HepG2 (cell line): ENCODE measurements around the gene YIF1A. TPM values are rescaled to one million over a fixed set of nuclear protein-coding genes. Genes with fewer than 3 reads are reported as not detected.

Experiments used
- CENPX ChIP-seq: sonication (generic); formaldehyde crosslinking; IDR thresholded peaks from 2 replicates; pipeline ENCODE4 v1.9.0; 2021; ENCODE audit warnings: mild to moderate bottlenecking, missing genetic modification reagents, moderate library complexity
- DMAP1 ChIP-seq: IDR thresholded peaks from 2 replicates; pipeline ENCODE4 v1.6.1; 2016
- GATAD1 ChIP-seq: IDR thresholded peaks from 2 replicates; pipeline ENCODE4 v1.6.1; 2016; ENCODE audit warnings: missing genetic modification reagents, missing compliant biosample characterization
- GATAD2A ChIP-seq: IDR thresholded peaks from 2 replicates; pipeline ENCODE4 v1.6.1; 2016
- GLI4 ChIP-seq: sonication (generic); formaldehyde crosslinking; IDR thresholded peaks from 2 replicates; pipeline ENCODE4 v1.5.1; 2020; ENCODE audit warnings: missing genetic modification reagents, mild to moderate bottlenecking, moderate library complexity, borderline replicate concordance
- HNF4G ChIP-seq, 2 experiments: sonication (generic) in 1 of 2; formaldehyde crosslinking in 1 of 2; IDR thresholded peaks; 2 replicates each; pipeline versions ENCODE4 v1.4.0 to v1.6.1; 2011 to 2020; ENCODE audit warnings: borderline replicate concordance in 2 of 2, low read depth in 2 of 2, mild to moderate bottlenecking in 2 of 2, low read length in 1 of 2, missing genetic modification reagents in 1 of 2, moderate library complexity in 1 of 2
- MEF2D ChIP-seq: sonication (generic); formaldehyde crosslinking; IDR thresholded peaks from 2 replicates; pipeline ENCODE4 v1.5.1; 2020; ENCODE audit warnings: mild to moderate bottlenecking, missing genetic modification reagents
- RARA ChIP-seq: IDR thresholded peaks from 2 replicates; pipeline ENCODE4 v1.6.1; 2016; ENCODE audit warnings: missing genetic modification reagents, missing compliant biosample characterization
- SIX4 ChIP-seq: sonication (generic); formaldehyde crosslinking; IDR thresholded peaks from 2 replicates; pipeline ENCODE4 v1.4.0; 2020; ENCODE audit warnings: missing genetic modification reagents
- SRY ChIP-seq: sonication (generic); formaldehyde crosslinking; IDR thresholded peaks from 2 replicates; pipeline ENCODE4 v1.8.0; 2022; ENCODE audit warnings: mild to moderate bottlenecking, missing genetic modification reagents
- ZFAT ChIP-seq: sonication (generic); formaldehyde crosslinking; conservative IDR thresholded peaks from 2 replicates; pipeline ENCODE4 v1.8.1; 2023; ENCODE audit warnings: missing genetic modification reagents, inconsistent platforms
- ZFP41 ChIP-seq: sonication (generic); formaldehyde crosslinking; IDR thresholded peaks from 2 replicates; pipeline ENCODE4 v1.4.0; 2020; ENCODE audit warnings: mild to moderate bottlenecking, missing genetic modification reagents, borderline replicate concordance
- ZMYM3 ChIP-seq: sonication (generic); formaldehyde crosslinking; IDR thresholded peaks from 2 replicates; pipeline ENCODE4 v1.5.1; 2020; ENCODE audit warnings: mild to moderate bottlenecking, missing genetic modification reagents
- ZNF10 ChIP-seq: sonication (generic); formaldehyde crosslinking; IDR thresholded peaks from 2 replicates; pipeline ENCODE4 v1.4.0; 2020; ENCODE audit warnings: mild to moderate bottlenecking, low read depth, missing genetic modification reagents, borderline replicate concordance
- ZNF256 ChIP-seq: sonication (generic); formaldehyde crosslinking; conservative IDR thresholded peaks from 2 replicates; pipeline ENCODE4 v1.4.0; 2020; ENCODE audit warnings: missing genetic modification reagents
- ZNF44 ChIP-seq: sonication (generic); formaldehyde crosslinking; IDR thresholded peaks from 2 replicates; pipeline ENCODE4 v1.5.1; 2020; ENCODE audit warnings: mild to moderate bottlenecking, missing genetic modification reagents
- ZNF567 ChIP-seq: sonication (generic); formaldehyde crosslinking; IDR thresholded peaks from 2 replicates; pipeline ENCODE4 v1.8.1; 2023; ENCODE audit warnings: mild to moderate bottlenecking, missing genetic modification reagents, borderline replicate concordance
- ZNF782 ChIP-seq: sonication (generic); formaldehyde crosslinking; IDR thresholded peaks from 2 replicates; pipeline ENCODE4 v1.4.0; 2020; ENCODE audit warnings: missing genetic modification reagents, mild to moderate bottlenecking, borderline replicate concordance
- ZNF788 ChIP-seq: sonication (generic); formaldehyde crosslinking; IDR thresholded peaks from 2 replicates; pipeline ENCODE4 v1.5.0; 2020; ENCODE audit warnings: mild to moderate bottlenecking, missing genetic modification reagents, borderline replicate concordance
- ZNF879 ChIP-seq: sonication (generic); formaldehyde crosslinking; IDR thresholded peaks from 2 replicates; pipeline ENCODE4 v1.8.1; 2023; ENCODE audit warnings: missing genetic modification reagents
- polyA plus RNA-seq, 8 experiments: library from polyadenylated mRNA; depleted of rRNA in 3 of 8; stranded (reverse) in 7 of 8; unstranded in 1 of 8; fragments of >200 nt; fragmentation: Illumina TruSeq in 4 of 8; extraction: Trizol in 4 of 8; gene quantifications; 2 replicates each; pipeline versions ENCODE4 v1.2.1 to v1.2.3, GENCODE V29; 2011 to 2016; ENCODE audit warnings: low read depth in 4 of 8, missing spikeins in 1 of 8, mixed read lengths in 1 of 8; ENCODE audit not compliant: insufficient read depth in 1 of 8
- total RNA-seq, 5 experiments: library from RNA; depleted of rRNA; stranded (reverse); fragments of >200 nt; fragmentation: Illumina TruSeq; extraction: Trizol; gene quantifications; 2 replicates each; pipeline ENCODE4 v1.2.3, GENCODE V29; 2016; ENCODE audit warnings: low read depth in 1 of 5
- TF ChIP-seq, protein P1 (sequence below): sonication (generic); formaldehyde crosslinking; IDR thresholded peaks from 2 replicates; pipeline ENCODE4 v1.4.0; 2020; ENCODE audit warnings: missing genetic modification reagents
- TF ChIP-seq, protein P2 (sequence below): sonication (generic); formaldehyde crosslinking; IDR thresholded peaks from 2 replicates; pipeline ENCODE4 v1.5.0; 2020; ENCODE audit warnings: missing genetic modification reagents
- TF ChIP-seq, protein P3 (sequence below): sonication (generic); formaldehyde crosslinking; IDR thresholded peaks from 2 replicates; pipeline ENCODE4 v1.8.0; 2022; ENCODE audit warnings: missing genetic modification reagents, low read depth, mild to moderate bottlenecking, borderline replicate concordance
- TF ChIP-seq, protein P4 (sequence below): sonication (generic); formaldehyde crosslinking; IDR thresholded peaks from 2 replicates; pipeline ENCODE4 v1.8.0; 2022; ENCODE audit warnings: mild to moderate bottlenecking, missing genetic modification reagents, moderate library complexity
- TF ChIP-seq, protein P5 (sequence below): sonication (generic); formaldehyde crosslinking; IDR thresholded peaks from 2 replicates; pipeline ENCODE4 v1.5.1; 2020; ENCODE audit warnings: mild to moderate bottlenecking, moderate library complexity, missing genetic modification reagents

The YIF1A gene
- total and polyA plus RNA-seq, 2 of the 13 experiments (the other 11 are each of a cell fraction or from before 2014, with no cell fraction given) = 133 to 145 TPM

DNA sequence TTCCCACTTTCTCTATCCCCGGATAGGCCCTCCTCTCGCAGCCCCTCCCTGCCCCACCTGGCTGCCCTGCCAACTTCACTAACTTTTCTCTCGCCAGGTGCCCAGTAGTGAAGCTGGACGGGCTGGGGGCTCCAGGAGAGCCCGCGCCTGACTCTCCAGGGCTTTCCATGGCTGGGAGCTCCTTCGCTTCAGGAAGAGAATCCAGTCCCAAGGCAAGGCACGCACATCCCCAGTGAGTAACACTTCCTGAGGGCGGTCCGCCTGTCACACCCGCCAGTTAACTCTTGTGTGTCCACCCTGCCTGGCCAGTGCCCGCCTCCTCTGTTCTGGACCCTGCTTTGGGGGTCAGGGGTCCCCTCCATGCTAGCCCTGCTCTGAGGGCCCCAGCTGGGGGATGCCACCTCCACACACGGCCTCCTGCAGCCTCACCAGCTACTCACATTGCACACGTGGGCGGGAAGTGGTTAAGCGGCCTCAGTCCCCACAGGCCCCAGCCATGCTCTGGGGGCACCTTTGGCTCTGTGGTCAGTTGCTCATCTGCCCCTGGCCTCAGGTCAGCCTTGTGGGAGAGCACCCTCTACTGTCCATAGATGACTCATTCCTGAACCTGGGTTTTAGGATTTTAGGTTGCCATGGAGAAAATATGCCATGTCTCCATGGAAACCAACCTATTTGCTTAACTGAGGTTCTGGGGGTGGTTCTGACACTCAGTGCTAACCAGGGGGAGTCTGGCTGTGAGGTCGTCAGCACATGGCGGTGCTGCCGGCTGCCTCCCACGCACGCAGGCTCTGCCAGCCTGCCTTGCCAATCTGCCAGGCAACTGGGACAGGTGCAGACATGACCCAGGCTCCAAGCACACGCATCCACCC is 47.5 kb upstream of the YIF1A start, which contains the start of gene RIN1 (continued):
- TF ChIP-seq, protein P1, sequence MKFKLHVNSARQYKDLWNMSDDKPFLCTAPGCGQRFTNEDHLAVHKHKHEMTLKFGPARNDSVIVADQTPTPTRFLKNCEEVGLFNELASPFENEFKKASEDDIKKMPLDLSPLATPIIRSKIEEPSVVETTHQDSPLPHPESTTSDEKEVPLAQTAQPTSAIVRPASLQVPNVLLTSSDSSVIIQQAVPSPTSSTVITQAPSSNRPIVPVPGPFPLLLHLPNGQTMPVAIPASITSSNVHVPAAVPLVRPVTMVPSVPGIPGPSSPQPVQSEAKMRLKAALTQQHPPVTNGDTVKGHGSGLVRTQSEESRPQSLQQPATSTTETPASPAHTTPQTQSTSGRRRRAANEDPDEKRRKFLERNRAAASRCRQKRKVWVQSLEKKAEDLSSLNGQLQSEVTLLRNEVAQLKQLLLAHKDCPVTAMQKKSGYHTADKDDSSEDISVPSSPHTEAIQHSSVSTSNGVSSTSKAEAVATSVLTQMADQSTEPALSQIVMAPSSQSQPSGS (CRISPR knock-in tag) = peak; percentile 75; the same call in 1 of the 2 replicates
- TF ChIP-seq ZMYM3 (peak; percentile 82; the same call in 1 of the 2 replicates), ZNF567 (no peak; the same call in 1 of the 2 replicates), ZNF788 (peak; percentile 86; the same call in 1 of the 2 replicates), ZNF44 (CRISPR knock-in tag) (no peak), SRY (CRISPR knock-in tag) (peak; percentile 85; the same call in 1 of the 2 replicates), GLI4 (CRISPR knock-in tag) (no peak), ZFP41 (CRISPR knock-in tag) (no peak), ZNF256 (CRISPR knock-in tag) (no peak), DMAP1 (CRISPR knock-in tag) (peak; percentile 69), ZNF782 (CRISPR knock-in tag) (no peak), ZNF10 (no peak), CENPX (CRISPR knock-in tag) (no peak), GATAD2A (CRISPR knock-in tag) (peak; percentile 88), SIX4 (CRISPR knock-in tag) (no peak), HNF4G (IDR thresholded peaks at IDR 0.05; ENCODE audit: borderline replicate concordance, low read depth, low read length) (peak; percentile 57; the same call in 1 of the 2 replicates), HNF4G (CRISPR knock-in tag; IDR thresholded peaks at IDR 0.05; ENCODE audit: borderline replicate concordance, low read depth) (no peak), ZNF879 (CRISPR knock-in tag) (no peak), GATAD1 (CRISPR knock-in tag) (peak; percentile 80), RARA (CRISPR knock-in tag) (peak; percentile 61), ZFAT (CRISPR knock-in tag) (no peak), MEF2D (CRISPR knock-in tag) (peak; percentile 90)
- TF ChIP-seq, protein P2, sequence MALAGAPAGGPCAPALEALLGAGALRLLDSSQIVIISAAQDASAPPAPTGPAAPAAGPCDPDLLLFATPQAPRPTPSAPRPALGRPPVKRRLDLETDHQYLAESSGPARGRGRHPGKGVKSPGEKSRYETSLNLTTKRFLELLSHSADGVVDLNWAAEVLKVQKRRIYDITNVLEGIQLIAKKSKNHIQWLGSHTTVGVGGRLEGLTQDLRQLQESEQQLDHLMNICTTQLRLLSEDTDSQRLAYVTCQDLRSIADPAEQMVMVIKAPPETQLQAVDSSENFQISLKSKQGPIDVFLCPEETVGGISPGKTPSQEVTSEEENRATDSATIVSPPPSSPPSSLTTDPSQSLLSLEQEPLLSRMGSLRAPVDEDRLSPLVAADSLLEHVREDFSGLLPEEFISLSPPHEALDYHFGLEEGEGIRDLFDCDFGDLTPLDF (CRISPR knock-in tag) = no peak
- TF ChIP-seq, protein P3, sequence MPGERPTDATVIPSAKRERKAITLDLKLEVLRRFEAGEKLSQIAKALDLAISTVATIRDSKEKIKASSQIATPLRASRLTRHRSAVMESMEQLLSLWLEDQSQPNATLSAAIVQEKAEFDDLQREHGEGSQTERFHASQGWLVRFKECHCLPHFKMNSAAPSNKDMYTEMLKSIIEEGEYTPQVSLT (CRISPR knock-in tag) = no peak
- TF ChIP-seq, protein P4, sequence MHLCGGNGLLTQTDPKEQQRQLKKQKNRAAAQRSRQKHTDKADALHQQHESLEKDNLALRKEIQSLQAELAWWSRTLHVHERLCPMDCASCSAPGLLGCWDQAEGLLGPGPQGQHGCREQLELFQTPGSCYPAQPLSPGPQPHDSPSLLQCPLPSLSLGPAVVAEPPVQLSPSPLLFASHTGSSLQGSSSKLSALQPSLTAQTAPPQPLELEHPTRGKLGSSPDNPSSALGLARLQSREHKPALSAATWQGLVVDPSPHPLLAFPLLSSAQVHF = no peak
- TF ChIP-seq, protein P5, sequence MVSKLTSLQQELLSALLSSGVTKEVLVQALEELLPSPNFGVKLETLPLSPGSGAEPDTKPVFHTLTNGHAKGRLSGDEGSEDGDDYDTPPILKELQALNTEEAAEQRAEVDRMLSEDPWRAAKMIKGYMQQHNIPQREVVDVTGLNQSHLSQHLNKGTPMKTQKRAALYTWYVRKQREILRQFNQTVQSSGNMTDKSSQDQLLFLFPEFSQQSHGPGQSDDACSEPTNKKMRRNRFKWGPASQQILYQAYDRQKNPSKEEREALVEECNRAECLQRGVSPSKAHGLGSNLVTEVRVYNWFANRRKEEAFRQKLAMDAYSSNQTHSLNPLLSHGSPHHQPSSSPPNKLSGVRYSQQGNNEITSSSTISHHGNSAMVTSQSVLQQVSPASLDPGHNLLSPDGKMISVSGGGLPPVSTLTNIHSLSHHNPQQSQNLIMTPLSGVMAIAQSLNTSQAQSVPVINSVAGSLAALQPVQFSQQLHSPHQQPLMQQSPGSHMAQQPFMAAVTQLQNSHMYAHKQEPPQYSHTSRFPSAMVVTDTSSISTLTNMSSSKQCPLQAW (CRISPR knock-in tag) = peak; percentile 94
